Renal cortex interstitium (tissue), 11 donors: ENCODE data around the gene SLC25A34. TPM values are rescaled to one million over a fixed set of nuclear protein-coding genes. Genes with fewer than 3 reads are reported as not detected.

Experiments used
- DNase-seq, 11 donors: peaks; one replicate each; pipeline ENCODE4 v3.0.0-alpha.2; 2013; ENCODE audit warnings: low read depth in 9 of 11, low spot score in 4 of 11; ENCODE audit errors: extremely low read depth in 1 of 11
- polyA plus RNA-seq, 3 donors: library from polyadenylated mRNA; unstranded; fragments of 120-200 nt; gene quantifications; one replicate each; pipeline ENCODE4 v1.2.1, GENCODE V29; 2013; ENCODE audit not compliant: insufficient read length in 3 of 3

The SLC25A34 gene
- polyA plus RNA-seq, 3 donors, result 2.4 to 5.3 (median 2.5) TPM

- no peak for DNase-seq
These were observed 7.0 kb upstream of the SLC25A34 start for GRCh38 chr1:15728937-15729657.

DNA sequence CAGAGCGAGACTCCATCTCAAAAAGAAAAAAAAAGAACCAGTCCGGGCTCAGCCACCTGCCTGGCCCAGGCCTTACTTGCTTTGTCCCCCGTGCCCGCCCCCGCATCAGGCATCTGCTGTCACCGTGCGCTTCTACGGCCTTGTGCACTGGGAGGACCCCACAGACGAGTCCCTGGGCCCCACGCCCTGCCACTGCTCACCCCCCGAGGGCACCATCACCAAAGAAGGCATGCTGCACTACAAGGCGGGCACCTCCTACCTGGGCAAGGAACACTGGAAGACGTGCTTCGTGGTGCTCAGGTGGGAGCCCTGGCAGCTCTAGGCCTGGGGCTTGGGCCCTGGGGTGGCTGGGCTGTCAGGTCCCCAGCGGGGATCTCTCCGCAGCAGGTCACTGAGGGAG is 5.6 kb upstream of the SLC25A34 start:
- no peak for DNase-seq

DNA sequence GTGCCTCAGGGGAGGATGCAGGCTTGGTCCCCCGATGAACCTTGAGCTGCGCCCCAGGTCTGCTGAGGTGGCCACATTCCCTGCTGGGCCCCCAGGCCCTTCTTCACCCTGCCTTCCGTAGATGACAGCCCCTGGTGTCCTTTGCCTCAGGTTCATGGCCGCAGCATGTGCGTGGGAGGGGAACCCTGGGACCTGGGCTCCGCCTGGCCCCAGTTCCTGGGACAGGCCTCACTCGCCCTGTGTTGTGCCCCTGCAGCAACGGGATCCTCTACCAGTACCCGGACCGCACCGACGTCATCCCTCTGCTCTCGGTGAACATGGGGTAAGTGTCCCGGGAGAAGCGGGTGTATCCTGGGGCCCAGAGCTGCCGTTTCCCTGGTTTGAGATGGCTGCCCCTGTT is 5.1 kb upstream of the SLC25A34 start:
- DNase-seq, result no peak

DNA sequence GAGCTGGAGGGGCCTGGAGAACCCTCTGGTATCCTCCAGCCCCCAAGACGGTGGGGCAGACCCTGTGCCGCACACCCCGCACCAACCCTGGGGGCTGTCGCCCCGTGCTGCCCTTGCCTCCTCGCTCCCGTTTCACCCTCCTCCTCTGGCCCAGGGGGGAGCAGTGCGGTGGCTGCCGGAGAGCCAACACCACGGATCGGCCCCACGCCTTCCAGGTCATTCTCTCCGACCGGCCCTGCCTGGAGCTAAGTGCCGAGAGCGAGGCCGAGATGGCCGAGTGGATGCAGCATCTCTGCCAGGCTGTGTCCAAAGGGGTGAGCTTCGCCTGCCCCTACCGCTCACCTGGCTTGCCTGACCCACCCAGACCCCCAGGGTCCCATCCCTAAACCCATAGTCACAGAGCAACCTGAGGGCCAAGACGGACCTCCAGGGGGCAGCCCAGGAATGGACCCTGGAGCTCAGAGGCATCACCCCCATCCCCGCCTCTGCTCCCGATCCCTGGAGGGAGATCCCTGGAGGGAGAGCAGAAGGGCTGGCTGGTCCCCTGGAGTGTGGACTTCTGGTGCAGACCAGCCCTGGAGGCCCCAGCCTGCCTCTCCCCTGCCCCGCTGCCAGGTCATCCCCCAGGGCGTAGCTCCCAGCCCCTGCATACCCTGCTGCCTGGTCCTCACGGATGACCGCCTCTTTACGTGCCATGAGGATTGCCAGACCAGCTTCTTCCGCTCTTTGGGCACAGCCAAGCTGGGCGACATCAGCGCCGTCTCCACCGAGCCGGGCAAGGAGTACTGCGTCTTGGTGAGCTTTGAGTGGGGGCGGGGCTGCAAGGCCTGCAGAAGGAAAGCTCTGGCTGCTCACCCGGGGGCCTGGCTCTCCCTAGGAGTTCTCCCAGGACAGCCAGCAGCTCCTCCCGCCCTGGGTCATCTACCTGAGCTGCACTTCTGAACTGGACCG is 4.0 kb upstream of the SLC25A34 start:
- no peak for DNase-seq

GRCh38 chr1:15732686-15733081 is 3.4 kb upstream of the SLC25A34 start:
- DNase-seq, result no peak

- no peak for DNase-seq
These were observed 2.8 kb upstream of the SLC25A34 start for GRCh38 chr1:15733218-15733725.

- DNase-seq, result no peak
These were observed 2.3 kb upstream of the SLC25A34 start for GRCh38 chr1:15733726-15734226.

DNA sequence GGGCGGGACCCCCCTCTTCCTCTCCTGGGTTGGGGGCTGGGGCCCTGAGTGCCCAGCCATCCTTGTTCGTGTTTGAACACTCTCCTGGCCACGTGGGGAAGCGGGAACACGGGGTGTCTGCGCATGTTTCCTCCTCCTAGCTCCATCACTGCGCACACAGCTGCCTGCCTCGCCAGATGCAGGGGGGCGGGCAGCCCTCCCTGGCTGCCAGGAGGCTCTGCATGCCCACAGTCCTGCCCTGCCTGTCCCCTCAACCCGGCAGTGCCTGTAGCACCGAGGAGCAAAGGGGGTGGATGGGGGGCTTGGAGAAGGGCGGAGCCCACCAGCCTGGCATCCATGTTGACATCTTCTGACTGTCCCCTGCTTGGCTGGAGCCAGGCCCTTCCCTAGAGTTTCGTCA is 1.8 kb upstream of the SLC25A34 start:
- DNase-seq, result no peak

GRCh38 chr1:15734901-15735300 is 1.2 kb upstream of the SLC25A34 start:
- DNase-seq, result no peak

- no peak for DNase-seq
These were observed 587 bp upstream of the SLC25A34 start for GRCh38 chr1:15735304-15736037.

DNA sequence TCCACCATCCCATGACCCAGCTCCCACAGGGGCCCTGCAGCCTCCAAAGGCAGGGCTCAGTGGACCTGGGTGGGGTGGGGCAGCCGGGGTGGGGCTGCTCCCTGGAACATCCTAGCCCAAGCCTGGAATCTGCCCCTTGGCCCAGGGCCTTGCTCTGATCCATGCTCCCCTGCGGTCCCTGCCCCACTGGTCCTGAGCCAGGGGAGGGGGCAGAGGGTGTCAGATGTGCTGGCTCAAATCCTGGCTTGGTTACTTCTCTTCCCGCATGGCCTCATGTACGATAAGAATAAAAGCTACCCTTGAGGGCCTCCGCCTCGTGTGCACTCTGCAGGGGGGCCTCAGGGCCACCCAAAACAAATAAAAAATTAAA is 819 bp downstream of the SLC25A34 start:
- no peak for DNase-seq

DNA sequence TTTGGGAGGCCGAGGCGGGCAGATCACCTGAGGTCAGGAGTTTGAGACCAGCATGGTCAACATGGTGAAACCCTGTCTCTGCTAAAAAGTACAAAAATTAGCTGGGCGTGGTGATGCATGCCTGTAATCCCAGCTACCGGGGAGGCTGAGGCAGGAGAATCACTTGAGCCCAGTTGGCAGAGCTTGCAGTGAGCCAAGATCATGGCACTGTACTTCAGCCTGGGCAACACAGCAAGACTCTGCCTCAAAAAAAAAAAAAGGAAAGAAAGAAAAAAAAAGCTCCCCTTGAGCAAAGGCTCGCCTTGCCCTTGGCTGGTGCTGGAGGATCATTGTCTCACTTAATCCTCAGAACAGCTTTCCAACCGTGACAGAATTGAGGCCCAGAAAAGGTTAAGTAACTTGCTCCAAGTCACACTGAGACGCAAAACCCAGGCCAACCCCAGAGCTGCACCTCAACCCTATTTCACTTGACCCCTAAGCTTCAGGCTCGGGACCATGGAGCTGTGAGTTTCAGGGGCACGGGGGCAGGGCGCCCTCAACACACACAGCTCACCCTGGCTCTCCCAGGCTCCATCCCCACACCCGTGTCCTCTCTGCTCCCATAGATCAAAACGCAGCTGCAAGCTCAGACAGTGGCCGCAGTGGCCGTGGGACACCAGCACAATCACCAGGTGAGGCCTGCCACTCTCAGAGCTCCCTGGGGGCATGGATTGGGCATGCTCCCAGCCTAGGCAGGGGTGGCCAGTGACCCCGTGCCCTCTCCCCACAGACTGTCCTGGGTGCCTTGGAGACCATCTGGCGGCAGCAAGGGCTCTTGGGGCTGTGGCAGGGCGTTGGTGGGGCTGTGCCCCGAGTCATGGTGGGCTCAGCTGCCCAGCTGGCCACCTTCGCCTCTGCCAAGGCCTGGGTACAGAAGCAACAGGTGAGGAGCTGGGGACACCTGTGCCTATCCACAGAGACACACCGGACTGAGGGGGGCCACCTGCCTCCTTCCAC is 1.6 kb downstream of the SLC25A34 start:
- DNase-seq, result no peak

DNA sequence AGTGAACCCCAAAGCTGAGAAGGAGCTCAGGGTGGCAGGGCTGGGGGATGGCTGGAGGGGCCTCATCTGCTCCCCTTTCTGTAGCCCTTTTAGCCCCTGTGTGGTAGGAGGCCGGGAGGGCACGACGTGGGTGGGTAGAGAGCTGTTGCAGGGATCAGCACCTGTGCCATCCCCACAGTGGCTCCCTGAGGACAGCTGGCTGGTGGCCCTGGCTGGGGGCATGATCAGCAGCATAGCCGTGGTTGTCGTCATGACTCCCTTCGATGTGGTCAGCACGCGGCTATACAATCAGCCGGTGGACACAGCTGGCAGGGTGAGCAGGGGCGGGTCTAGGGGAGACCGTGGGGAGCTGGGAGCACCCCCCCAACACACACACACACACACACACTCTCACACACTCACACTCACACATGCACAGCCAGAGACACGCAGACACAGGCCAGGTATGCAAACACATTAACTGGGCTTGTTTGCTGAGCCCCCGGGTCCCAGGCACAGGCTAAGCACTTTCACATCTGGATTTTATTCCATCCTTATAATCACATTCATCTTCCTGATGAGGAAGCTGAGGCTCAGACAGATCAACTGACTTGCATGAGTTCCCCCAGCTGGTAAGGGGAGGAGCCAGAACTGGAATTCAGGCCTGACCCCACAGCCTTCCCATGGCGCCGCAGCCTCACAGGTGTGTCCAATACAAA is 2.5 kb downstream of the SLC25A34 start:
- no peak for DNase-seq

DNA sequence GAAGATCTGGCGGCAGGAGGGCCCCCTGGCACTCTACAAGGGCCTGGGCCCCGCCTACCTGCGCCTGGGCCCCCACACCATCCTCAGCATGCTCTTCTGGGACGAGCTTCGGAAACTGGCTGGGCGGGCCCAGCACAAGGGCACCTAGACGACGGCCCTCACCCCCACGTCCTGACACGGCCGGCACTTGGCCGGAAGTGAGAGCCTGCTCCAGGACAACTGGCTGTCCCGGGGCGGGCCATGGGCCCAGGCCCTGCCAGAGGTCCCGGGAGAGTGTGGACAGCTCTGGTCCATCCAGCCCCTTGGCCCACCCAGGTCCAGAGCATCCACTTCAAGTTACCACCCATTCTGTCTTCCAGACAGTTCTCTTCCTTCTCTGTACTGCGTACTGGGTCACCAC is 3.2 kb downstream of the SLC25A34 start:
- no peak for DNase-seq

DNA sequence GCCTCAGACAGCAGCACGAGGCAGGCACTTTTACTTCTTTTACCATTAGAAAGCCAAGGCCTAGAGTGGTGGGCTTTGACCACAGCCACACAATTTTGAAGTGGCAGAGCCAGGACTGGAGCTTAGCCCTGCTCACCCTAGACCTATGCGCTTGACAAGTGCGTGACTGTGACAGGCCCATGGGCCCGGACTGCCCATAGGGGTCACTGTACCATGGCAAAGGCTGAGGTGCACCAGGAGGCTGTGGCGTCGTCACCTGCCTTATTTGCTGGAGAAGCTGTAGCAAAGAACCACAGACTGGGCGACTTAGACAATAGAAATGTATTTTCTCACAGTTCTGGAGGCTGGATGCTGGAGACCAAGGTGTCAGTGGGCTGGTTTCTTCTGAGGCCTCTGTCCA is 3.7 kb downstream of the SLC25A34 start:
- DNase-seq, result no peak

DNA sequence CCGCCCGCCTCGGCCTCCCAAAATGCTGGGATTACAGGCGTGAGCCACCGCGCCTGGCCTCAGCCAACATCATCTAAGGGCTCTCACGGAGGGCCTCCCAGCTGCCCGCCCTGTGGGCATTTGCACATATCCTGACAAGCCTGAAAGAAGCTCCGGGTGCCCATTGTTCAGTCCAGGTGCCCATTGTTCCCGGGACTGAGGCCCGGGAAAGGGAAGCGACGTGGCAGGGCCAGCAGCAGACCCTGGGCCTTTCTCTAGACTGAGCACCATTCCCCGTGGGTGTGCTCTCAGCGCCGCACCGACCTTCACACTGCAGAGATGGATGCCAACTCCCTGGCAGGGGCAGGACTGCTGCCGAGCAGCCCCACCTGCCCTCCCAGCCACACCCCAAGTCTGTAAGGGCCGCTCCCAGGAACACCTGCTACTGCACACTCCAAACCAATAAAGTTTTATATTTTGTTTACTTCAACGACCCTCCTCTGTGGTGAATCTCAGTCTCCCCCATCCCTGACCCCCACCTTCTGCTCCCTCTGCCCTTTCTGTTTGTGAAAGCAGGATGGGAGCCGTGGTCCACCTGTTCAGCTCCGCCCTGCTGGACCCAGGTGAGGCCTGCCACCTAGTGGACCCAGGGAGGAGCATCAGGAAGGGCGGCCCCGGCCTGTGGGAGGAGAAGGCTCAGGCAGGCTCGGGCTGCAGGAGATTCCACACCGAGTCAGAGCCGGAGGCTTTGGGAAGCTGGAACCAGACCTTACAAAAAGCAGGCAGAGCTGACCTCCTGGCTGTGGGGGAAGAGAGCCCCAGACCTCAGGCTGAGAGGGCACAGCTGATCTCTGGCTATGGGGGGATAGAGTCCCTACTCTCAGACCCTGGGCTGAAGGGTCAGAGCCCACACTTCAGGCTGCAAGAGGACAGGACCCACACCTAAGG is 5.1 kb downstream of the SLC25A34 start:
- DNase-seq, result peak in 9 of 11 donors; percentile 49 to 78 (median 65)
